Measurements from ENCODE around the gene MAP3K8.

Gene MAP3K8

DNA sequence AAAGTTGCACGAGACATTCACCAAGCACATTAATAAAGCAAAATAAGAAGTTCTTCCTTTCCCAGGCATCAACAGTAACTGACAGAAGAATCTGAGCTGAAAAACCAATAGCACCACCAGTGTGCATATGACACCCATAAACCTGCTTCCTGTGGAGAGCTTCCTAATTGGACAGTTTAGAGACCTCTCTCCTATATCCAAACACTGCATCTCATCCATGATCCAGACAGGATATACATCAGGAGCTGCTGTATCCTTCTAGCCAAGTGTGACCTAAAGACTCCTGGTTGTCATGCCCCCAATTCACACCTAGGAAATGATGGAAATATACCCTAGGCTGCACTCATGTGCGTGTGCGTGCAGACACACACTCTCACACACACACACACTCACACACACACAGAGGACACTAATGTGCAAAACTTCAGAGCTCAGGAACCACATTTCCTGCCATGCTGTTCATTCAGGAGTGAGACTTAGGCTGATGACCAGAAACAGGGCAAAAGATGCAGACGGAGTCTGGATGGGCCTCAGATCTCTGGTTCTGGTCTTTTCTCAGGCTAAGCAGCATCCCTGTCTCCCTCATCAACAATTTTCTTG, 58.0 kb downstream of the MAP3K8 start:
- DNase-seq: no peak

DNA sequence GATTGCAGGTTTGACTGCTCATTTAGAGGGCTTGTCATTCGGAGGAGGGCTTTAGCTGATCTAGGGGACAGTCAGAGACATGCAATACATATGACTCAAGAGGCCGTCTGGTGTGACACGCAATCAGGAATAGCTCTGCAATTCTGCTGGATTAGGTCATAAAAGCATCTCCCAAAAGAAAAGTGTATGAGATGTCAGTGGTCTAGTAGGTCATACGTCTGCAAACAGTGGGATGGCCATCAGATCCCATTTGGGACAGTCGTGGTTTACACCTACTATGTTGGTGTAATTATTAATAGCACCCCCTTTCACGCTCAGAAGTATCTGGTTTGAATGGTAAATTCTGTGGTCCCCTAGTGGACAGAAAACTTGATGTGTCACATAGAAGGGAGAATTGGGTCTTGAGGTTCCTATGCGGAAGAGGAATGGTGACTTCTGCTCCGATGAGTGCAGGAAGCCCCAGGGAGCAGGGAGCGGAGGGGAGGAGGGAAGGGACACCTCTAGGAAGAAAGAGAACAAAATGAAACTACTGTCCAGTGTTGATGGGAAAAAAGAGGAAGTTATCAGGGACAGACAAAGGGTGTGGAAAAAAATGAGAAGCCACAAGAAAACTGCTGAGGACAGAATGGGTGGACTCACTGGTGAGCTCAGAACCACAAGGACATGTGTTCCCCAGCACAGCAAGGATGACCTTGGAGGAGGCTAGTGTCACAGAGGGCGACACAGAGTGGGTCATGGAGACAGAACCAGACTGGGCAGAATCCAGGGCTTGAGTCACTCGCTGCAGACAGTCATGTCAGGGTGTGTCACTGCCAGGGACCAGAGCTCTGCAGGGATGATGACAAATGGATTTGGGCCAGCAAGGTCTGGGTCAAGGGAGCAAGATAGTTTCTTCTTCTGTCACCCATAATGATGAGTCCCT, 59.9 kb downstream of the MAP3K8 start:
- DNase-seq: no peak

DNA sequence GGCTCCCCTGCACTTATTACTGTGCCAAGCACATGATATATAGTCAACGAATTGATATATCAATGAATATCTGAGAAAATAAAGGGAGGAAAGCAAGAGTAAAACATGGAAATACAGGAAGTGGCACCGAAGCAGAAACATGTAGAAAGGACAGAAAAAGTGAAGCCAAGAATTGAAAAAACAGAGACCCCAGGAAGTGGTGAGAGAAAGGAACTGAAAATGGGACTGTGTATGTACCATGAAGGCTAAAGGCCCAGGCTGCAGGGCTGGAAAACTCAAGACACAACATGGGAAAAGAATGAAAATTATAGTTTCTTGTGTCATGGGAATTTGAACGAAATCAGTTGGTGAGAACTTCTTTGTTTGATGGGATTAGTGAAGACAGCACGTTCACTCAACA, 60.6 kb downstream of the MAP3K8 start:
- DNase-seq: no peak

DNA sequence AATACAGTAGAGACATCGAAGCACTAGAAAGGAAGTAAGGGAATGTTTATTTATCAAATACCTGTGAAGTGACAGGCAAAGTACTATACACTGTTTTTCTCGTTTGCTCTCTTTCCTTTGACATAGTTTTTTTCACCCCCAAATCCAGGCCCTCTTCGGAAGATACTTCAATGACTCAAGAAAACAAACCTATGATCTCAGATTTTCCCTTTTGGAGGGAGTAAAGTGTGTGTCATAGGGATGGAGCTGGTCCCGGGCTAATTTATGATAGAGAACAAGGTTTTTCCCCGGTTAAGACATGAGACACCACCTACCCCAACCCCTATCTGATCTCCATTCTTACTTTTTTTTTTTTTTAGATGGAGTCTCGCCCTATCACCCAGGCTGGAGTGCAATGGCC, 61.7 kb downstream of the MAP3K8 start:
- no peak for DNase-seq

DNA sequence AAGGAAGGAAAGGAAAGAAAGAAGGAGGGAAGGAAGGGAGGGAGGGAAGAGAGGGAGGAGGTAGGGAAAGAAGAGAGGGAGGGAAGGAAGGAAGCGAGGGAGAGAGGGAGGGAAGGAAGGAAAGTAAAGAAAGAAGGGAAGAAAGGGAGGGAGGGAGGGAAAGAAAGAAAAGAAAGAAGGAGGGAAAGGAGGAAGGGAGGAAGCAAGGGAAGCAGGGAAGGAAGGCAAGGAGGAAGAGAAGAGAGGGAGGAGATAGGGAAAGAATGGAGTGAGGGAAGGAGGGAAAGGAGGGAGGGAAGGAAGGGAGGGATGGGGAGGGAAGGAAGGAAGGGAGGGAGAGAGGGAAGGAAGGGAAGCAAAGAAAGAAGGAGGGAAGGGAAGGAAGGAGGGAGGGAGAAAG, 65.8 kb downstream of the MAP3K8 start:
- no peak for DNase-seq

- no peak for DNase-seq
Observed at GRCh38 chr10:30500534-30500933, 66.5 kb downstream of the MAP3K8 start.

GRCh38 chr10:30500963-30501504, 67.0 kb downstream of the MAP3K8 start:
- no peak for DNase-seq

- DNase-seq: no peak
Observed at GRCh38 chr10:30502266-30503060, 68.5 kb downstream of the MAP3K8 start.

- DNase-seq: no peak
Observed at GRCh38 chr10:30503700-30504266, 69.8 kb downstream of the MAP3K8 start.

DNA sequence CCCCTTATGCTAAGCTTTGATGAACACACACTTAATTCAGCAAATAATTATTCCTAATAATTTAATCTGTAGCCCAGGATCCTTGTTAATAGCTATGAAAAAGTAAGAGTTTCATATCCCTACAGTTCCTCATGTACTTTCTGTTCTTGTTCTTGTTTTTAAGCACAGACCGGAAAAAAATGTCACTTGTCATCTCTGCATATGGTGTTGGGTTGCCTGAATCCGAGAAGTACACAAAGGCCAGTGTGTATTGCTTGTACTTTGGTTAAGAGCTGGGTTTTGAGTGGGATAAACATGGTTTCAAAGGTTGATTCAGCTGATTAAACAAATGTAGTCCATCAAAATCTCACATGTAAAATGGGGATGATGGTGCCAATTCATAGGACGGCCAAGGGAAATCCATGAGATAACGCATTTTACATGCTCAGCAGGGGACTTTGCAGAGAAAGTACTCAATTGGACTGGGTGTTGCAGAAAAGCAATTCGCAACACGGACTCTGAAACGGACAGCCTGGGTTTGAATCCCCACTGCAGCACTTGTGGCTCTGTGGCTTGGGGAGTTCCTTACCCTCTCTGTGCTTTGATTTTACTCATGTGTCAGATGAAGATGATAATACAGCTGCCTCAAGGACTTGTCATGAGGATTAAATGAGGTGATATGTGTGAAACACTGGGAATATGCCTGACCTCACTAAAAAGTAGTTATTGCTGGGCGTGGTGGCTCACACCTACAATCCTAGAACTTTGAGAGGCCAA, 71.7 kb downstream of the MAP3K8 start:
- no peak for DNase-seq

DNA sequence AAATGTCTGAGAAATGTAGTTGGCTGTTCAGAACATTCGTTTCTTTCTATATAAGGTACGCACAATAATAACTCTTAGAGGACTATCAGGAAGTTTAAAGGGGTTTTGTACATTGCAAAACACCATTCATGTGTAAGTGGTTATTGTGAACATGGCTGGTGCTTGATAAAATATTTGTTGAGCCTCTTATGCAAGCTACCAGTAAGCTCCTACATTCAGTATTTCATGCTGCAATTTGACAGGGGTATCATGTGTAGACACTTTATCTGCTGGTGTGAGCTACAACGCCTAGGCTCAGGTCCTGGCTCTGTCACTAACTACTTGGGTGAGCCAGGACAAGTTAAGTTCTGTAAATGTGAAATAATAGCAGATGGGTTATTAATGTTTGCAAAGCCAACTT, 75.5 kb downstream of the MAP3K8 start:
- no peak for DNase-seq

DNA sequence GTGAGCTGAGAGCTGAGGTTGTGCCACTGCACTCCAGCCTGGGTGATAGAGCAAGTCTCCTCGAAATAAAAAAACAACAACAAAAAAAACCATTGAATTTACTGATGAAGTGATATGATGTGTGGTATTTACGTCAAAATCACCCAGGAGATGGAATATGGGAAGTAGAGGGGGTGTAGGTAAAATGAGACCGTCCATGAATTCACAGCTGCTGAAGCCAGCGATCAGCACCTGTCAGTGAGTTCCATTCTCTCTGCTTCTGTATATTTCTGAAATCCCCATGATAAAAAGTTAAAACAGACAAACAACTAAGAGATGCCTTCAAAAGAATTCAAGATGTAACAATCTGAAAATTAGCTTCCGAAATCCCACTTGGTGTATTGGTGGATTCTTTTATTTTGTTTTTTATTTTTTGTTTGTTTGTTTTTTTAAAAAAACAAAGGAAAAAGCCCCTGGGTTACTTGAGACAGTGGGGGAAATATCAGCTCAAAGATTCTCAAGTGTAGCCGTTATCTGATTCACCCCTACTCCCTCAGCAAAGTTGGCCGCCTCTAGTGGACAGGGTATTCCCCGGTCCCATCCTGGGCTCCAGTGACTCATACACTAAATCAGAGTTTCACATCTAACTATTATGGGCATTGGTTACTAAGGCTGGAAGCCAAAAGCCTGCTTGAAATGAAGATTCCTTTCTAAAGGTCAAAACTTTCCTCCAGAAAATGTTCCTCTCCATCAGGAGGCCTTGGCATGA, 76.4 kb downstream of the MAP3K8 start:
- no peak for DNase-seq

- no peak for DNase-seq
Observed at GRCh38 chr10:30510932-30511700, 77.1 kb downstream of the MAP3K8 start.

Data from NCI-H82 (cell line).